ENCODE results near the gene BTBD8. TPM values are rescaled to one million over a fixed set of nuclear protein-coding genes. Genes with fewer than 3 reads are reported as not detected.
"Not testable (repeated sequence)": the region's sequence is repeated elsewhere in the genome, so short reads cannot be mapped to it uniquely, and the experiment has no call there.

Gene BTBD8
- total RNA-seq: 1 to 10 TPM in 1 of 2 donors, under 1 TPM in 1; 0.67 to 1.3 TPM

DNA sequence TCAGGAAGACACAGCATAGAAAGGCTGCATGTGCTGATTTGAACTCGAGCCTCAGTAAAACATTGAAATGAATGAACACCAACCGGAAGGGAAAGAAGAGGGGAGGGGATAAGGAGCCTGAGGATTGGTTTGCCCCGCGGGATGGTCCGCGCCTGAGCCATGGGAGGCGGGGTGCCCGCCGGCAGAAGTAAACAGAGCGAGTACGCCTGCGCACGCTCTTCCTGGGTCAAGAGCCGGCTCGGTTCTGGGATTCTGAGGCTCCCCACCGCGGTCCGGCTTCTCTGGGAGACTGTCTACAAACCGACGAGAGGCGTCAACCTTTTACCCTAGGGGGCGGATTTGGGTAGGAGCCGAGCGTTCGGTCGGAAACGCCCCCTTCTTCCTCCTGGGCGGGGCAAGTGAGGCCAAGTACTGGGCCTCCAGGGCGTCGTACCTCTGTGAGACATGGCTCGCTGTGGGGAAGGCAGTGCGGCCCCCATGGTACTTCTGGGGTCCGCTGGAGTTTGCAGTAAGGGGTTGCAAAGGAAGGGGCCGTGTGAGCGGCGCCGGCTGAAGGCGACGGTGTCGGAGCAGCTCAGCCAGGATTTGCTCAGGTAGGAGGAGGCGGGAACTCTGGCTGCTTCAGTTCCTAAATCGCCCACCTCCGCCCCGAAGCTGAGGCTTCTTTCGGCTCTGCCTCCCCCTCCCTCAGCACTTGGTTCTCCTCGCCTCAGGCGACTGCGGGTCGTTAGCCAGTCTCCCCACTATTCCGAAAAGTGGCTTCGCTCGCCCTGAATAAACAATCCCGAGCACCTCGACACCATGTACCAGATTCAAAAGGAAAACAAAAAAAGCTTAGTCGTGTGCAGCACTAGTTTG, at the start of gene BTBD8:
Gene BTBD8, plus strand, starts transcription at position 218 of the 858 bp plus-strand sequence. Its CDS starts 227 bp downstream, at position 445.
- H3K9me3 Mint-ChIP-seq: peaks cover 4% of the 10 kb centered on the region
- peaks cover 7 to 14% of the 10 kb centered on the region in 2 donors for H3K4me1 Mint-ChIP-seq (ENCODE audit: low read depth in 2 of 2)

DNA sequence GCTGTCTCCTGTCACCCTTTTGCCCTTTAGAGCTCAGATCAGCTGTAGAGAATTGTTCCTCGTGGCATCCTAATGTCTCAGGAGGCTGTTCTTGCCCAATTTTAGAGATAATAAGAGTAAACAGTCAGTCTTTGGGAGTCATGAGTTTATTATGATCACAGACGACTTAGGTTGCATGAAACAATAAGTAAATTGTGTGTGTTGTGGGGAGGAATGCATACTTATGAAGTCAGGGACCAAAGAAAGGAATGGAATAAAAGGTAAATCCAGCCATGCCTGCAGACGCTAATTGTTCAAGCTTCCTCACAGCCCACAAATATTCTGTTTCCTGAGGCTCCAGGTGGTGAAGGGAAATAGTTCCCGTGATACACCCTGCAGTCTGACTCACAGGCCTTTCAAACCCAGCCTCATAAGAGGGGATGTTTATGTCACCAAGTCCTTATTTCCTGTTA, 49.5 kb upstream of the BTBD8 start:
- Mint-ChIP-seq H3K36me3 (no peaks in the 10 kb centered on the region), H3K9me3 (no peaks in the 10 kb centered on the region), H3K4me1 (ENCODE audit: low read depth in 2 of 2) (peaks cover 10 to 20% of the 10 kb centered on the region in 2 donors), H3K4me3 (peak overlapping the region; percentile 85), H3K27me3 (peaks cover 0 to 8% of the 10 kb centered on the region in 2 donors), H3K27ac (peak overlapping the region; percentile 37 to 54)
- peak in 1 of 2 donors; percentile 54 for ATAC-seq
- DNase-seq (ENCODE audit: low spot score): no peak

More for the DNA sequence above, at the start of gene BTBD8:
- peak; percentile 96 to 97 for ATAC-seq
- DNase-seq (ENCODE audit: low spot score): peak; percentile 83
- peaks cover 8% of the 10 kb centered on the region for H3K36me3 Mint-ChIP-seq
- H3K4me3 Mint-ChIP-seq: peak within 1 kb of the TSS; percentile 93
- no peaks in the 10 kb centered on the region for H3K27me3 Mint-ChIP-seq
- peak within 1 kb of the TSS; percentile 41 to 92 for H3K27ac Mint-ChIP-seq

DNA sequence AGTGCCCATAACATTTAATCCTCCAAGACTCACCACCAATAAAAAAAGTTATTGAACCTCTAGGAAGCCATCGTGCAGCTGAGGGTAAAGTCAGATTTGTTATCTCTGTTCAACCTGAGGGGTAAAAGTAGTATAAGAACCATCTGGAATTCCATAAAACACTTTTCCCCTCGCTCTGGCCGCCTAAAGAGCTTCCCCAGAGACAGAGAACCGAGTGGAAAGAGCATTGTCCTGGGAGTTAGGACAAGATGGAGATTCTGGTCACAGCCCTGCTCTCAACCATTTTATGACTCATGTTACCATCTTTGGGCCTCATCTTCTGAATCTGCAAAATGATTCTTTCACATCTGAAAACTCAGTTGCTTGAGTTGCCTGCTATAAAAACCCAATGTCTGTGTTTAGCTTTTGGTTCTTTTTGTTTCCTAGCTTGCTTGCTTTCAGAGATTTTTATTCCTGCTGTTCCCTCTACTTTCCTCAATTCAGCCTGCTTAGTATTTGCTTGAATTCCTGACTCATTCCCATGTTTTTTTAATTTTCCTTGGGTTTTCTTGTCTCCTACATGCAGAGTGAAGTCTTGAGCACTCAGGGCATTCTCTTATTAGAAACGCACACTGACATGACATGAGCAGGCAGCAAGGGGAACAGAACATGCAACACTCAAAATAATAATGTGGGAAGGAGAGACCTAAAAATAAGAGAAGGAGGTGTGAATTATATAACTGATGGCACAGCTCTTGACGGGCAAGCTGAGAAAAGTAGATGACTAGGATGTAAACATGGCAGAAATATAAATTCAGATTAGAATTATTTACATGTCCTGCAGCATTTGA, 48.6 kb upstream of the BTBD8 start:
- Mint-ChIP-seq H3K9me3 (no peaks in the 10 kb centered on the region), H3K36me3 (no peaks in the 10 kb centered on the region), H3K27ac (peak overlapping the region in 1 of 2 donors; percentile 54), H3K4me3 (peak overlapping the region; percentile 3), H3K4me1 (ENCODE audit: low read depth in 2 of 2) (peaks cover 10 to 20% of the 10 kb centered on the region in 2 donors), H3K27me3 (peaks cover 0 to 11% of the 10 kb centered on the region in 2 donors)
- ATAC-seq (no peak), DNase-seq (ENCODE audit: low spot score) (no peak)

DNA sequence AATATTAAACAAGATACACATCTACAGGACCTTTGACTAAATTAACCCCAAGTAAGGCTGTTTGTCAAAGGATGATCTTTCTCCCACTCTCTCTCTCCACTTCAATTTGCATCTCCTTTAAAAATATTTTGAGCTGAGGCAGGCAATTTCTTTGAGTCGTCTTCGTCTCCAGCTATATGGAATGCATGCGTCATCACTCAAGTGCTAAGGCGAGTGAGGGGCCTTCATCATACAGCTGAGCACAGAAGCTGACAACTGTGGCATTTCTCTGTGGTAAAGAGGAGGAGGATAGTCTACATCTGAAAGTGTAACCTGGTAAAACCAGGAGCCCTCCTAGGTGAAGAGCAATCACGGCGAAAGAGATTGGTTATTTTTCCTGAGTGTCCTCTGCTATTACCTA, 42.7 kb upstream of the BTBD8 start:
- DNase-seq (ENCODE audit: low spot score) (no peak), ATAC-seq (no peak)
- H3K9me3 Mint-ChIP-seq: no peaks in the 10 kb centered on the region
- H3K36me3 Mint-ChIP-seq: no peaks in the 10 kb centered on the region
- H3K27ac Mint-ChIP-seq: no peak overlapping the region
- H3K4me3 Mint-ChIP-seq: no peak overlapping the region
- H3K4me1 Mint-ChIP-seq (ENCODE audit: low read depth in 2 of 2): no peaks in the 10 kb centered on the region
- peaks cover 0 to 4% of the 10 kb centered on the region in 2 donors for H3K27me3 Mint-ChIP-seq

DNA sequence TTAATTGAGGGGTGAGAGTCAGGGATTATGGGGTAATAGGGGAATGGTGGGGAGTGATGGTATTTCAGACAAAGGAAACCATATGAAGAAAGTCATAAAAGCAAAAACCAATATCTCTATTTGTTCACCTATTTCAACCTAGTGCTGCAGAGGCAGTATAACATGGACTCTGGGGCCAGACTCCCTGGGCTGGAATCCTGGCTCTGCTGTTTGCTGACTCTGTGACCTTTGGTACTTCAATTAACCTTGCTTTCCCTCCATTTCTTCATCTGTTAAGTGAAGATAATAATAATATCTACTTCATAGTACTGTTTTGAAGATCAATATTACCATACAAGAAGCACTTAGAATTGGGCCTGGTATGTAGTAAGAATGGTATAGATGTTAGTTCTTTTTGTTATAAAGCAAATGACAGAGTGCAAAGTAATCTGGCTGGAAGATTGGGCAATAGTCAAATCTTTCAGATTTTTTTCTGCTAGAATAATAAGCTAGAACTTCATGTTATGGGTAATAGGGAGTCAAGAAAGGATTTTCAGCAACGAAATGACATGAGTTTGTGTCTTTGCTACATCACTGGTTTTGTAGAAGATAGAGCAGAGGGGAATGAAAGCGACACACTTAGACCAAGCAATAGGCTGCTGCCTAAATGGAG, 41.3 kb upstream of the BTBD8 start:
- Mint-ChIP-seq H3K4me1 (ENCODE audit: low read depth in 2 of 2) (no peaks in the 10 kb centered on the region), H3K27ac (no peak overlapping the region), H3K4me3 (no peak overlapping the region), H3K27me3 (peaks cover 0 to 4% of the 10 kb centered on the region in 2 donors), H3K9me3 (no peaks in the 10 kb centered on the region), H3K36me3 (no peaks in the 10 kb centered on the region)
- DNase-seq (ENCODE audit: low spot score) (no peak), ATAC-seq (no peak)

DNA sequence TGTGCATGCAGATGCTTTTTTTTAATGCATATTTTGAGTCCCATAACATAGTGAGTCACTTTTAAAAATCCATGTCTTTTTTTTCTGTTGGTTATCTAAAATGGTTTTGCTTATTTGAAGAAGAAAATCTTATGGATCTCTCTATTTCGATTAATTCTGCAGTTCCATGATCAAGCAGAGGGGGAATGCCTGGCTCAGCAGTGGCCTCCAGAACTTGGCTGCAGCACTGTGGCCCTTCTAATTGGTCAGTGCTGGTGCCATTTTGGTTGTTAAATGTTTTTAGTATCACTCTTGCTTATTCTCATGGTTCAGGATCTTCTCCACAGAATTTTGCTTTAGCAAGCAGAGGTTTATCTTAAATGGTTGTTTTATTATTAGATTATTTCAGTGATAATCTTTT, 39.2 kb upstream of the BTBD8 start:
- no peak overlapping the region for H3K4me3 Mint-ChIP-seq

DNA sequence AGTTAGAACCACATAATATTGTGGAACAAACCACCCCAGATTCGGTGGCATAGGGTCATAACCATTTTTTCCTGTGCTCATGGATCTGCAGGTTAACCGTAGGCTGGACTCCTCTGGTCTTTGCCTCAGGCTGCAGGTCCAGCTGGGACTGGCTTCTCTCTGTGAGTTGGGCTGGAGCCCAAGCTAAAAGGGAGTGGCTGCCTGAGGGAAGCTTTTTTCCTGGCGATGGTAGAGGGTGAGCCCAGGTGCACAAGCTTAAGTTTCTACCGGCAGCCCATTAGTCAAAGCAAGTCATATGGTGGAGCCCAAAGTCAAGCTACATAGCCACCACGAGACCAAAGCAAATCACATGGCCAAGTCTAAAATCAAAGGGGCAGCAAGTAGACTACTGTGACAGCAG, 36.5 kb upstream of the BTBD8 start:
- no peak for ATAC-seq
- no peaks in the 10 kb centered on the region for H3K27me3 Mint-ChIP-seq
- no peaks in the 10 kb centered on the region for H3K9me3 Mint-ChIP-seq
- no peaks in the 10 kb centered on the region for H3K4me1 Mint-ChIP-seq (ENCODE audit: low read depth in 2 of 2)
- no peak overlapping the region for H3K27ac Mint-ChIP-seq
- DNase-seq (ENCODE audit: low spot score): no peak
- no peak overlapping the region for H3K4me3 Mint-ChIP-seq
- H3K36me3 Mint-ChIP-seq: no peaks in the 10 kb centered on the region

More for the DNA sequence above, 39.2 kb upstream of the BTBD8 start:
- Mint-ChIP-seq H3K27ac (no peak overlapping the region), H3K4me1 (ENCODE audit: low read depth in 2 of 2) (no peaks in the 10 kb centered on the region), H3K36me3 (no peaks in the 10 kb centered on the region), H3K27me3 (peaks cover 0 to 2% of the 10 kb centered on the region in 2 donors), H3K9me3 (no peaks in the 10 kb centered on the region)
- DNase-seq (ENCODE audit: low spot score) (no peak), ATAC-seq (no peak)

DNA sequence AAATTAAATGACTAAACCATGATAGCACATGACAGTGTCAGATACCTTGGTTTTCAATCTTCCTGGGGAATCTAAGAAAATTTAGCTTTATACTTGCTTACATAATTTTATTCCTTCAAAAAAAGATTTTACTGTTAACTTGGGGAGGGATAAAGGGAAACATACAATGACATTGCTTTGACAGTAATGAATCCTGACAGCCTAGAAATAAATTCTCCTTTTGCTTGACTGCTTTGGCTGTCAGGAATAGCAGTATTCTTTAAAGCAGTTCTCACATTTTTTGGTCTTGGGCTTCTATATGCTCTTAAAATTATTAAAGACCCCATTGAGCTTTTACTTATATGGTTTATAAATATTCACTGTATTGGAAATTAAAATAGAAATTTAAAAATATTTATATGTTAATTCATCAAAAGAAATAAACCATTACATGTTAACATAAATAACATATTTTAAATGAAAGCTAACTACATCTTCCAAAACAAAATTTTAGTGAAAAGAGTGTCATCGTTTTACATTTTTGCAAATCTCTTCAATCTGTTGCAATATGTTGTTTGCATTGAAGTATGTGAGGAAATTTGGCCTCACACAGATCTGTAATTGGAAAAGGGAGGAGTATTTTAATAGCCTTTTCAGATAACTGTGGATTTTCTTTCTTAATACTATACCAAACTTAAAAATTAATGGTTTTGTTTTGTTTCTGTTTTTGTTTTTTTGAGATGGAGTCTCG, 34.2 kb upstream of the BTBD8 start:
- Mint-ChIP-seq H3K9me3 (no peaks in the 10 kb centered on the region), H3K4me3 (no peak overlapping the region), H3K36me3 (no peaks in the 10 kb centered on the region), H3K27me3 (no peaks in the 10 kb centered on the region), H3K4me1 (ENCODE audit: low read depth in 2 of 2) (no peaks in the 10 kb centered on the region), H3K27ac (no peak overlapping the region)
- no peak for DNase-seq (ENCODE audit: low spot score)
- no peak for ATAC-seq

DNA sequence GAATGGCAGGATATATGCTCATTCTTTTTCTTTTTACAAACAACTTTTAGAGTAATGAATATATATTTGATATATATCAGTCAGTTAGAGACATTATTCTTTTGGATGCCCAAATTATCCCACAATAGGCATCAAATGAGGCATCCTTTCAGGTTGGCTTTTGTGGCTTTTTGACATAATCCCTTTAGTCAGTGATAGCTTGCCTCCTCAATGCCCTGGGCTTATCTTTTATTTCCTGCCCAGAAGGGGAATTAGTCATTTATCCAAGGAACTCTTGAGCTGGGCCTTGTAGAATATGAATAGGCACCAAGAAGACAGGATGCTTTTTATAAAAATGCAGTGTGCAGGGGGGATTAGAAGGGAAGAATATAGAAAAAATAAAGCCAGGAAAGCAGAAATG, 28.2 kb upstream of the BTBD8 start:
- Mint-ChIP-seq H3K36me3 (no peaks in the 10 kb centered on the region), H3K4me1 (ENCODE audit: low read depth in 2 of 2) (no peaks in the 10 kb centered on the region), H3K4me3 (no peak overlapping the region), H3K27ac (no peak overlapping the region), H3K9me3 (no peaks in the 10 kb centered on the region), H3K27me3 (peaks cover 0 to 6% of the 10 kb centered on the region in 2 donors)
- DNase-seq (ENCODE audit: low spot score) (no peak), ATAC-seq (no peak)

DNA sequence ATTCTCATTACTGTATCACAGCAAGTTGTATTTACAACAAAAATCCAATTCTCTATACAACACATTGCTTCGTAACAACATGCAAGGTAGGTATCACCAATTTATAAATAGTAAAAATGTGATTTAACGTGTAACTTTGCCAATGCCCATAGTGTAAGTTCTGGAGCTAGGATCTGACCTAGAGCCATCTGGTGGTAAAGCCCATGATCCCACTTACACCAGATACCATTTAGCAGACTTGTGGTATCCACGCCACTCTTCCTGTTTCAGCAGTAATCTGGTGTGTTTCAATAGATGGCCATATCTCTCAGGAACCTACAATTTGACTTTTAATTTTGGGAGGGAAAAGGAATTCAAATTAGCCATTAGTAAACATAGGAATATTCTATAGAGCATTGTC, 15.1 kb upstream of the BTBD8 start:
- ATAC-seq (no peak), DNase-seq (ENCODE audit: low spot score) (no peak)
- Mint-ChIP-seq H3K36me3 (no peaks in the 10 kb centered on the region), H3K9me3 (no peaks in the 10 kb centered on the region), H3K4me1 (ENCODE audit: low read depth in 2 of 2) (no peaks in the 10 kb centered on the region), H3K27ac (no peak overlapping the region), H3K27me3 (peaks cover 0 to 2% of the 10 kb centered on the region in 2 donors), H3K4me3 (no peak overlapping the region)

DNA sequence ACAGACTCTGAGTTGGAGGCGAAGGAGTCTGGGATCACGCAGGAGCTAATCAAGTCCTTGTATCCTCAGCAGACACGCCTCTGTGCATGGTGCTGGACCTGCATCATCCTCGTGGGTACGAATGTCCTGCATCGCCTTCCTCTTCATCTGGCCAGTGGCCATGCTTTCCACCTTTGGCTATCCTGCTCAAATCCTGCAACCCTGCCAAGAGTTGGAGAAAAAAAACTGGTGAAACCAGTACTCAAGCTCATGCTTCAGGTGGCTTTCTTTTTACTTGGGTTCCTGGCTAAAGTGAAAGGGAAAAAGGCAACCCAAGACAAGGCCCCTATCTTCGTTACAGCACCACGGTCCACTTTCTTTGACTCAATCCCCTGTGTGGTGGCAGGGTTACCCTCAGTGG, 13.8 kb upstream of the BTBD8 start:
- DNase-seq (ENCODE audit: low spot score) (no peak), ATAC-seq (no peak)
- peaks cover 0 to 2% of the 10 kb centered on the region in 2 donors for H3K27me3 Mint-ChIP-seq
- H3K27ac Mint-ChIP-seq: no peak overlapping the region
- H3K4me3 Mint-ChIP-seq: no peak overlapping the region
- H3K36me3 Mint-ChIP-seq: no peaks in the 10 kb centered on the region
- H3K9me3 Mint-ChIP-seq: no peaks in the 10 kb centered on the region
- H3K4me1 Mint-ChIP-seq (ENCODE audit: low read depth in 2 of 2): no peaks in the 10 kb centered on the region

DNA sequence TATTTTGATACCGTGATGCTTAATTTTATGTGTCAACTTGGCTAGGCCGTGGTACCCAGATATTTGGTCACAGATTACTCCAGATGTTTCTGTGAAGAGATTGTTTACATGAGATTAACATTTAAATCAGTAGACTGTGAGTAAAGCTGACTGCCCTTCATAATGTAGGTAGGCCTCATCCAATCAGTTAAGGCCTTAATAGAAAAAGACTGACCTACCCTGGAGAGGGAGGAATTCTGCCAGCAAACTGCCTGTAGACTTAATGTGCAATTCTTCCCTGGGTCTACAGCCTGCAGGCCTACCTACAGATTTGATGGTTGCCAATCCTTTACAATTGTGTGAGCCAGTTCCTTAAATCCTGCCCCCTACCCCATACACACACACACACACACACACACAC, 9.3 kb upstream of the BTBD8 start:
- no peak overlapping the region for H3K27ac Mint-ChIP-seq
- no peaks in the 10 kb centered on the region for H3K9me3 Mint-ChIP-seq
- no peak overlapping the region for H3K4me3 Mint-ChIP-seq
- DNase-seq (ENCODE audit: low spot score) (no peak), ATAC-seq (no peak)
- H3K27me3 Mint-ChIP-seq: peaks cover 0 to 2% of the 10 kb centered on the region in 2 donors
- H3K4me1 Mint-ChIP-seq (ENCODE audit: low read depth in 2 of 2): no peaks in the 10 kb centered on the region
- no peaks in the 10 kb centered on the region for H3K36me3 Mint-ChIP-seq

DNA sequence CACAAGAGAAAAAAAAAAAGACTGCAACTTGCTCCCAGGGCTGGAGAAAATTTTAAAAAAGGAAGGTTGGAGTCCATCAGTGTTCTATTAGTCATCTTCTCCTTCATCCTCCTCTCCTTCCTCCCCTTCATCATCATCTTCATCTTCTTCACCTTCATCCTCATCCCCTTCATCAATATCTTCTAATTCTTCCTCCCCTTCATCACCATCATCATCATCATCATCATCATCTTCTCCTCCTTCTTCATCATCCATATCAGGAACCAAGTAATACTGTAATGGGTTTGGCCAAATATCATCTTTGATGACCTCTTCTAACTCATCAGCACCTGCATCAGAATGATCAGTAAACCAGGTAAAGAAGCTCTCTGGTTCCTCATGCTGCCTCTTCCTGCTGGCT, 5.7 kb upstream of the BTBD8 start:
- not testable (repeated sequence) for H3K4me1 Mint-ChIP-seq (ENCODE audit: low read depth in 2 of 2); H3K27ac Mint-ChIP-seq; H3K4me3 Mint-ChIP-seq; H3K9me3 Mint-ChIP-seq; H3K36me3 Mint-ChIP-seq; ATAC-seq; H3K27me3 Mint-ChIP-seq; DNase-seq (ENCODE audit: low spot score)
